Smooth muscle cell (in vitro differentiated cells): ENCODE data around the gene KRT75. TPM values are rescaled to one million over a fixed set of nuclear protein-coding genes. Genes with fewer than 3 reads are reported as not detected.

Experiments used
- DNase-seq: peaks from one replicate; lab custom pipeline; 2025; ENCODE audit not compliant: unreplicated experiment; lab: John Stamatoyannopoulos, UW
- H2AFZ ChIP-seq: fragments of 200-600 bp; sonication (generic); 2 replicates; pipeline ENCODE4 v1.6.0; 2016; ENCODE audit warnings: antibody characterized with exemption, low read depth, mild to moderate bottlenecking
- H3F3A ChIP-seq: fragments of 200-600 bp; sonication (generic); 2 replicates; pipeline ENCODE4 v1.6.0; 2017; ENCODE audit warnings: antibody characterized with exemption, low read depth
- H3K27ac ChIP-seq: fragments of 200-600 bp; sonication (generic); 2 replicates; pipeline ENCODE4 v1.5.1; 2016; ENCODE audit warnings: low read depth, mild to moderate bottlenecking
- H3K27me3 ChIP-seq: fragments of 200-600 bp; sonication (generic); 2 replicates; pipeline ENCODE4 v1.6.1; 2016; ENCODE audit warnings: low read depth, mild to moderate bottlenecking
- H3K36me3 ChIP-seq: fragments of 200-600 bp; sonication (generic); 2 replicates; pipeline ENCODE4 v1.5.1; 2016; ENCODE audit warnings: low read depth
- H3K4me1 ChIP-seq: fragments of 200-600 bp; sonication (generic); 2 replicates; pipeline ENCODE4 v1.5.1; 2016; ENCODE audit warnings: low read depth
- H3K4me2 ChIP-seq: fragments of 200-600 bp; sonication (generic); 2 replicates; pipeline ENCODE4 v1.6.0; 2016; ENCODE audit warnings: mild to moderate bottlenecking
- H3K4me3 ChIP-seq: fragments of 200-600 bp; sonication (generic); 2 replicates; pipeline ENCODE4 v1.5.1; 2016; ENCODE audit warnings: mild to moderate bottlenecking
- H3K79me2 ChIP-seq: fragments of 200-600 bp; sonication (generic); 2 replicates; pipeline ENCODE4 v1.6.0; 2016; ENCODE audit warnings: low read depth, mild to moderate bottlenecking
- H3K9ac ChIP-seq: fragments of 200-600 bp; sonication (generic); 2 replicates; pipeline ENCODE4 v1.6.0; 2016; ENCODE audit warnings: low read depth
- H3K9me3 ChIP-seq: fragments of 200-600 bp; sonication (generic); replicated peaks from 2 replicates; pipeline ENCODE4 v1.5.1; 2016; ENCODE audit warnings: low read depth
- H4K20me1 ChIP-seq: fragments of 200-600 bp; sonication (generic); 2 replicates; pipeline ENCODE4 v1.6.0; 2016; ENCODE audit warnings: low read depth
- CTCF ChIP-seq: fragments of 200-600 bp; sonication (generic); IDR thresholded peaks from 2 replicates; pipeline ENCODE4 v1.5.1; 2017; ENCODE audit warnings: borderline replicate concordance, mild to moderate bottlenecking, antibody characterized with exemption; ENCODE audit not compliant: insufficient read depth, poor library complexity, severe bottlenecking
- WGBS: methylation state at CpG from one replicate; pipeline ENCODE4 v1.1.7; 2016; ENCODE audit warnings: low lambda C conversion rate; 5-methylcytosine and 5-hydroxymethylcytosine counted together
- polyA plus RNA-seq: library from polyadenylated mRNA; unstranded; fragments of >200 nt; fragmentation: Nextera tagmentation; extraction: Ambion mirVana; gene quantifications from 2 replicates; pipeline ENCODE4 v1.2.1, GENCODE V29; 2016
- total RNA-seq: library from RNA; depleted of rRNA; stranded (reverse); fragments of >200 nt; gene quantifications from 2 replicates; pipeline ENCODE4 v1.2.3, GENCODE V29; 2014

The KRT75 gene
- total and polyA plus RNA-seq, 2 experiments from 2014 or later = 0.37 to 1.9 TPM

DNA sequence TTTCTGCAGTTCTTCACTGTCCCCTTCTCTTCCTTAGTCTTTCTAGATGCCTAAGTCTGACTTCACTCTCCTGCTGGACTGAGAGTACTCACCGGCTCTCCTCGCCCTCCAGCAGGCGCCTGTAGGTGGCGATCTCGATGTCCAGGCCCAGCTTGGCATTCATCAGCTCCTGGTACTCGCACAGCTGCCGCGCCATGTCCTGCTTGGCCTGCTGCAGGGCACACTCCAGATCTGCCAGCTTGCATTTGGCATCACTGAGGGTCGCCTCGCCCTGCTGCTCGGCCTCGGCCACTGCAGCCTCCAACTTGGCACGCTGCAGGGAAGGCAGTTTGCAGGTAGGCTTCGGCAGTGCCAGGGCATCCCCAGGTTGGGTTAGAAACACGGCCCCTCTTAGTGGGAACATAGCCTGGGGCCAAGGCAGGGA is 53.9 kb downstream of the KRT75 start:
- Histone ChIP-seq H3K4me2 (no peak overlapping the region), H4K20me1 (no peaks in the 10 kb centered on the region), H3K4me3 (no peak overlapping the region), H3K36me3 (no peaks in the 10 kb centered on the region), H3K79me2 (no peaks in the 10 kb centered on the region), H3K27ac (no peak overlapping the region), H3K9me3 (no peaks in the 10 kb centered on the region), H3K27me3 (no peaks in the 10 kb centered on the region), H3K4me1 (no peaks in the 10 kb centered on the region), H2AFZ (no peak overlapping the region), H3F3A (no peaks in the 10 kb centered on the region), H3K9ac (no peak overlapping the region)
- WGBS = 50% methylated on average over 15 of the region's 15 CpGs
- TF ChIP-seq CTCF = peak; percentile 49
- DNase-seq = no peak

DNA sequence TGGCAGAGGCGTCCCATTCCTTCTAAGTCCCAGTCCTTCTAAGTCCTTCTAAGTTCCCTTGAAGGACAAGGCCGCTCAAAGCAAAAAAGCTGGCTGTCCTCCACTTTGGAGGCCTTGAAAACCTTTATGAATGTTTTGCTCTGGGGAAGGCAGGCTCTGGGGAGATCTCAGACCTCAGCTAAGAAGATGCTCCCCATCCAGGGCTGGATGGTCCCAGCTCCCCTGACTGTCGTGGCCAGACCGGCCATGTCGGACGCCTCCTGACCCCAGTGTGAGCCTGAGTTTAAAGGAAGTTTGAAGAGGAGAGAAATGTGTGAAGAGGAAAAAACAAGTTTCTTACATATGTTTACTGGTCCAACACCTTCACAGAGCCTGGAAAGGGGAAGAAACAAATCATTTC is 54.6 kb downstream of the KRT75 start:
- no peaks in the 10 kb centered on the region for H3F3A ChIP-seq

DNA sequence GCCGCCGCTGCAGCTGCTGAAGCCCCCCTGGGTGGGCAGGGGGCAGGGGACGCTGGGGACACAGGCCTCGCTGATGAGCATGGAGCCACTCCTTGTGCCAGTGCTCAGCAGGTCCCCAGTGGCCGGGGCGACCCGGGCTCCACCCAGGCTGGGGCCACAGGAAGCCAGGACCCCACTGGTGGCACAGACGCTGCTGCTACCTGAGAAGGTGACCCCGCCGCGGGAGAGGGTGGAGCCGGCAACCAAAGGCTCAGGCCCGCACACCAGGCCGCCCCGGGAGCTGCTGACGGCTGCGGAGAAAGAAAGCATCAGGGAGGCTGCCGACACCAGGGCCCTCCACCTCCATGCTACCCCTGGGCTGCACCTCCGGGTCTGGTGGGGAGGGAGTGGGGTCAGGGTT is 56.1 kb downstream of the KRT75 start:
- Histone ChIP-seq H3K9me3 (peaks cover 4% of the 10 kb centered on the region), H3K27me3 (no peaks in the 10 kb centered on the region), H2AFZ (no peak overlapping the region), H4K20me1 (no peaks in the 10 kb centered on the region), H3K27ac (no peak overlapping the region), H3K79me2 (no peaks in the 10 kb centered on the region), H3K9ac (no peak overlapping the region), H3K4me2 (no peak overlapping the region), H3K36me3 (no peaks in the 10 kb centered on the region), H3F3A (no peaks in the 10 kb centered on the region), H3K4me3 (no peak overlapping the region), H3K4me1 (no peaks in the 10 kb centered on the region)
- WGBS = 86% methylated on average over 11 of the region's 19 CpGs
- DNase-seq = no peak
- TF ChIP-seq CTCF = no peak

More for the DNA sequence above, 54.6 kb downstream of the KRT75 start:
- Histone ChIP-seq H4K20me1 (no peaks in the 10 kb centered on the region), H3K36me3 (no peaks in the 10 kb centered on the region), H3K27ac (no peak overlapping the region), H2AFZ (no peak overlapping the region), H3K4me3 (no peak overlapping the region), H3K9ac (no peak overlapping the region), H3K27me3 (no peaks in the 10 kb centered on the region), H3K79me2 (no peaks in the 10 kb centered on the region), H3K4me2 (no peak overlapping the region), H3K9me3 (no peaks in the 10 kb centered on the region), H3K4me1 (no peaks in the 10 kb centered on the region)
- no peak for TF ChIP-seq CTCF
- DNase-seq = no peak
- 81% methylated on average over 6 of the region's 6 CpGs for WGBS

DNA sequence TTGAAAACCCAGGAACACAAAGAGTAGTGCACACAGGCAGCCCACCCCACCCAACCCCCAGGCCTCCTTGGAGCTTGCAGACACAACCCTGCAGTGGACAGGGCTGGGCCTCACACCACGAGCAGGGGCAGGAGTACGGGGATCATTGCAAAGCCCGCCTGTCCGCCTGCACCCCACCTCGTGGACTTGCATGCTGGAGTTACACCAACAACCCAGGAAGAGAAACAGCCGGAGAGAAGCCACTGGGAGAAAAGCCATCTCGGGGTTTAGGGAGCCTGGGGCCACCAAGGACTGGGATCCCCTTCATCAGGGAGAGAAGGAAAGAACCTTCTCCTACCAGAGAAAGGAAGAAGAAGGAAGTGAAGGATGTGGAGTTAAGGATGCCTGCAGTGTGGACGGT is 56.9 kb downstream of the KRT75 start:
- 88% methylated on average over 8 of the region's 8 CpGs for WGBS
- H3K79me2 ChIP-seq = no peaks in the 10 kb centered on the region
- no peaks in the 10 kb centered on the region for H3K36me3 ChIP-seq
- peaks cover 4% of the 10 kb centered on the region for H3K9me3 ChIP-seq
- H3K4me3 ChIP-seq = no peak overlapping the region
- no peak overlapping the region for H3K9ac ChIP-seq
- no peaks in the 10 kb centered on the region for H3K4me1 ChIP-seq
- no peaks in the 10 kb centered on the region for H3K27me3 ChIP-seq
- H3F3A ChIP-seq = no peaks in the 10 kb centered on the region
- TF ChIP-seq CTCF = no peak
- DNase-seq = no peak
- H3K27ac ChIP-seq = no peak overlapping the region
- no peak overlapping the region for H3K4me2 ChIP-seq
- H4K20me1 ChIP-seq = no peaks in the 10 kb centered on the region
- H2AFZ ChIP-seq = no peak overlapping the region
